PFSK-1 (cell line): Measurements from ENCODE around the gene MGLL.

Experiments
- FOXP2 ChIP-seq: optimal IDR thresholded peaks from 2 replicates; pipeline ENCODE3; 2011; ENCODE audit warnings: borderline replicate concordance, control low read depth, inconsistent platforms; ENCODE audit not compliant: insufficient read depth; ENCODE audit errors: extremely low read length, extremely low read depth
- POLR2AphosphoS5 ChIP-seq: IDR thresholded peaks from 2 replicates; pipeline ENCODE4 v1.6.1; 2012; ENCODE audit warnings: low read depth, mild to moderate bottlenecking, control low read depth, low read length, moderate library complexity
- SIN3A ChIP-seq: IDR thresholded peaks from 2 replicates; pipeline ENCODE4 v1.6.1; 2012; ENCODE audit warnings: mild to moderate bottlenecking, low read length, moderate library complexity, borderline replicate concordance; ENCODE audit not compliant: insufficient read depth
- TAF1 ChIP-seq: IDR thresholded peaks from 2 replicates; pipeline ENCODE4 v1.6.1; 2012; ENCODE audit warnings: low read length, control low read depth, borderline replicate concordance; ENCODE audit not compliant: insufficient read depth
- TF ChIP-seq, protein P1 (sequence below), 2 experiments: IDR thresholded peaks; 2 replicates each; pipeline versions ENCODE4 v1.6.1 to v1.8.0; 2011 to 2012; ENCODE audit warnings: low read depth in 2 of 2, low read length in 2 of 2, control low read depth in 1 of 2, inconsistent platforms in 1 of 2, mild to moderate bottlenecking in 1 of 2, moderate library complexity in 1 of 2; ENCODE audit not compliant: insufficient read depth in 1 of 2

Gene MGLL

DNA sequence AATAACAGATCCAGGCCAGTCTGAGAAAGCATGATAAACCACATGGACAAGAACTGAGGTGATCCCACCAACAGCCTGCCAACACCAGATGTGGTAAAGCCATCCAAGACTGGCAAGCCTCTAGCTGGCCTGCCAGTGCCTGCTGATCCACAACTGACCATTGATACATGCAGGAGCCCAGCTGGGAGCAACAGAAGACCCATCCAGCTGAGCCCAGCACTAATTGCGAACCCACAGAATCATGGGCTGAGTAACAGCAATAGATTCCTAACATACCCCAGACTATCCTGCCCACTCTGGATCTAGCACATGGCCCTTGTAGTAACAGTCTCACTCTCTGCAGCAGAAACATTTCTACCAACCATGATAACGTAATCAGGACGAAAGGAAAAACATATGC, 10.6 kb downstream of the MGLL start:
- TF ChIP-seq, protein P1, sequence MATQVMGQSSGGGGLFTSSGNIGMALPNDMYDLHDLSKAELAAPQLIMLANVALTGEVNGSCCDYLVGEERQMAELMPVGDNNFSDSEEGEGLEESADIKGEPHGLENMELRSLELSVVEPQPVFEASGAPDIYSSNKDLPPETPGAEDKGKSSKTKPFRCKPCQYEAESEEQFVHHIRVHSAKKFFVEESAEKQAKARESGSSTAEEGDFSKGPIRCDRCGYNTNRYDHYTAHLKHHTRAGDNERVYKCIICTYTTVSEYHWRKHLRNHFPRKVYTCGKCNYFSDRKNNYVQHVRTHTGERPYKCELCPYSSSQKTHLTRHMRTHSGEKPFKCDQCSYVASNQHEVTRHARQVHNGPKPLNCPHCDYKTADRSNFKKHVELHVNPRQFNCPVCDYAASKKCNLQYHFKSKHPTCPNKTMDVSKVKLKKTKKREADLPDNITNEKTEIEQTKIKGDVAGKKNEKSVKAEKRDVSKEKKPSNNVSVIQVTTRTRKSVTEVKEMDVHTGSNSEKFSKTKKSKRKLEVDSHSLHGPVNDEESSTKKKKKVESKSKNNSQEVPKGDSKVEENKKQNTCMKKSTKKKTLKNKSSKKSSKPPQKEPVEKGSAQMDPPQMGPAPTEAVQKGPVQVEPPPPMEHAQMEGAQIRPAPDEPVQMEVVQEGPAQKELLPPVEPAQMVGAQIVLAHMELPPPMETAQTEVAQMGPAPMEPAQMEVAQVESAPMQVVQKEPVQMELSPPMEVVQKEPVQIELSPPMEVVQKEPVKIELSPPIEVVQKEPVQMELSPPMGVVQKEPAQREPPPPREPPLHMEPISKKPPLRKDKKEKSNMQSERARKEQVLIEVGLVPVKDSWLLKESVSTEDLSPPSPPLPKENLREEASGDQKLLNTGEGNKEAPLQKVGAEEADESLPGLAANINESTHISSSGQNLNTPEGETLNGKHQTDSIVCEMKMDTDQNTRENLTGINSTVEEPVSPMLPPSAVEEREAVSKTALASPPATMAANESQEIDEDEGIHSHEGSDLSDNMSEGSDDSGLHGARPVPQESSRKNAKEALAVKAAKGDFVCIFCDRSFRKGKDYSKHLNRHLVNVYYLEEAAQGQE (IDR thresholded peaks at IDR 0.05; ENCODE audit: insufficient read depth in 1 of 2, low read depth in 2 of 2, low read length in 2 of 2) = no peak
- no peak for TF ChIP-seq POLR2AphosphoS5
- TF ChIP-seq FOXP2 = no peak

DNA sequence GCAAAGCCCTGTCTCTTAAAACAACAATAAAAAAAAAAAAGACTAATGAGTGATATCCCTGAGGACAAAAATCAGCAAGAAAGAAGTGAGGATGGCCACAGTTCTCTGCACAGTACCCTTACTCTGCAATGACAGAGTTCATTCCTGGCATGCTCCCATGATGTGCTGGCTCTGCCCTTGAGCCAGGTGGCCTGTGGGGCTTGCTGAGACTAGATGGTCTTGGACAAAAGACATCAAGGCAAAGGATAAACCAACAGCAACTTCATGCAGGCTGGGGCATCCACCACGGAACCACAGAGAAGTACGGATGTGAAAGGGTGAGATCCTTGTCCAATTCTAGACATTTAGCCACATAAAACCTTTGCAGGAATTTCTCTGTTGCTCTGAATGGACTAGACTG, 12.7 kb downstream of the MGLL start:
- TF ChIP-seq FOXP2 (no peak), SIN3A (no peak), TAF1 (no peak), POLR2AphosphoS5 (no peak)
- TF ChIP-seq, protein P1 (IDR thresholded peaks at IDR 0.05; ENCODE audit: insufficient read depth in 1 of 2, low read depth in 2 of 2, low read length in 2 of 2) = no peak

DNA sequence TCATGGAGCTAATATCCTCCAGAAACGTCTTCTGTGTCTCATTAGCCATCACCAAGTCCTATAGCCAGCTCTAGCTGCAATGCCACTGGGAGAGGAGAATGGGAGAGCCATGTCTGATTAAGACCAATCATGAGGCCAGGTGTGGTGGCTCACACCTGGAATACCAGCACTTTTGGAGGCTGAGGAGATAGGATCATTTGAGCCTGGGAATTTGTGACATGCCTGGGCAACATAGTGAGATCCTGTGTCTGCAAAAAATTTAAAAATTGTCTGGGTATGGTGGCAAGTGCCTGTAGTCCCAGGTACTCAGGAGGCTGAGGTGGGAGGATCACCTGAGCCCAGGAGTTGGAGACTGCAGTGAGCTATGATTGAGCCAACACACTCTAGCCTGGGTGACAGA, 13.1 kb downstream of the MGLL start:
- TF ChIP-seq, protein P1 (IDR thresholded peaks at IDR 0.05; ENCODE audit: insufficient read depth in 1 of 2, low read depth in 2 of 2, low read length in 2 of 2) = no peak
- TF ChIP-seq SIN3A (no peak), POLR2AphosphoS5 (no peak)

DNA sequence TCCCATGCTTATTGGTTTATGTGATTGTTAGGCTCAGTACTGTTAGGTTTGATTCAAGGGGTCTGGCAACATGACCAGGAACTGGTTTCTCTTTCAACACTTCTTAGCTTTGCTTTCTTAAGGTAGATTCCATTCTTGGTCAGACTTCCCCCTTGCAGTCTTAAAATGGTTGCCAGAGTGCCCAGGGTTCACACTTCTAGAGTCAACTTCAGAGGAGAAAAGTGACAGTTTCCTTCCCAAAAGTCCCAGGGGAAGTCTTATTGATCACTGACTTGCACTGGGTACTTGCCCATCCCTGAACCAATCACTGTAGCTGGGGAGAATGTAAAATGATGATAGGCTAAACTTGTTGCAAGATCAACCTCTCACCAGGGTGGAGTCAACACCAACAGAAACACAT, 14.1 kb downstream of the MGLL start:
- TF ChIP-seq SIN3A = no peak
- TF ChIP-seq POLR2AphosphoS5 = no peak
- TF ChIP-seq FOXP2 = no peak
- TF ChIP-seq, protein P1 (IDR thresholded peaks at IDR 0.05; ENCODE audit: insufficient read depth in 1 of 2, low read depth in 2 of 2, low read length in 2 of 2) = no peak
- TF ChIP-seq TAF1 = no peak

DNA sequence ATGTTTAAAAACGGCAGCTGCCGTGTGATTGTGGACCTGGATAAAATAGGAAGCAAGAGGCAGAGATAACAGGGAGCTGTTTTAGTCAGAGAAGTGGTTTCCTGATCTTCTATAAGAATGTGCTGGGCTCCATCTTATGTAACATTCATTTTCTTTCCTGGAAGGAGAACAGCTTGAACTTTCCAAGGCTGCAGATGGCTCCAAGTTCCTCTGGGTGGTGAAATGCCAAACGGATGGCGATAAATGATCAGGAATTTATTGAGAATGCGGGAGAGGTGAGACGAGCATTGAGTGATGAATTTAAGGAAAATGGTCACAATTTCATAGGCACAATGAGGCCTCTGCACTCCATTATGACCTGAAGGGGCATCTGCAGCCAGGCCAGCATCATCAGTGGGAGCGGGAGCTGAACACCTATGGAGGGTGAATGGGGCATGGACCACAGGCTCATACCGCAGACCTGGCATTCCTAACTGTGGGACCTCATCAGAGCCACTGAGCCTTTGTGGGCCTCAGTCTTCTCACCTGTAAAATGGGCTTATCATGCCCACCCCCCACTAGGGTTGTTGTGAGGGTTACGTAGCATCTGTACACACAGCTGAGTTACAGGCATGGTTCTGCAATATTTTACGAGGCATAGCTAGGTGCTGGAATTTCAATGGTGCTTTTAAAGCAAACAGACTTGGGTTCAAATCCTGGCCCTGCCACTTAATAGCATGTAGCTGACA, 17.1 kb downstream of the MGLL start:
- TF ChIP-seq FOXP2 (no peak), TAF1 (no peak), SIN3A (no peak), POLR2AphosphoS5 (no peak)
- TF ChIP-seq, protein P1 (IDR thresholded peaks at IDR 0.05; ENCODE audit: insufficient read depth in 1 of 2, low read depth in 2 of 2, low read length in 2 of 2) = no peak
